HG03442 (cell line): Measurements from ENCODE around the gene PLXDC2.
A peak's percentile ranks its signal among the peaks of the same experiment; 100 is the strongest.

Experiments
- ATAC-seq: cut with Tn5 transposase; IDR thresholded peaks from one replicate; pipeline ENCODE4 v1.9.1; 2021; ENCODE audit warnings: mild to moderate bottlenecking, moderate library complexity; ENCODE audit not compliant: unreplicated experiment

PLXDC2 gene

GRCh38 chr10:19815731-19816410 is 361 bp upstream of the PLXDC2 start:
- no peak for ATAC-seq

GRCh38 chr10:19817231-19817933 is 1.1 kb downstream of the PLXDC2 start:
- no peak for ATAC-seq

GRCh38 chr10:19818876-19819275 is 2.6 kb downstream of the PLXDC2 start:
- no peak for ATAC-seq

GRCh38 chr10:19819419-19820033 is 3.3 kb downstream of the PLXDC2 start:
- peak; percentile 37 for ATAC-seq

- ATAC-seq = no peak
These were observed 8.4 kb downstream of the PLXDC2 start for GRCh38 chr10:19824381-19825342.

GRCh38 chr10:19825700-19826099 is 9.5 kb downstream of the PLXDC2 start:
- no peak for ATAC-seq

- no peak for ATAC-seq
These were observed 10.5 kb downstream of the PLXDC2 start for GRCh38 chr10:19826712-19827111.

GRCh38 chr10:19828278-19829049 is 12.2 kb downstream of the PLXDC2 start:
- no peak for ATAC-seq

- no peak for ATAC-seq
These were observed 16.5 kb downstream of the PLXDC2 start for GRCh38 chr10:19832699-19833098.

GRCh38 chr10:19833170-19833824 is 17.1 kb downstream of the PLXDC2 start:
- ATAC-seq = no peak

- ATAC-seq = no peak
These were observed 19.7 kb downstream of the PLXDC2 start for GRCh38 chr10:19835952-19836351.

- no peak for ATAC-seq
These were observed 22.9 kb downstream of the PLXDC2 start for GRCh38 chr10:19839090-19839489.

- no peak for ATAC-seq
These were observed 23.3 kb downstream of the PLXDC2 start for GRCh38 chr10:19839552-19839951.

- ATAC-seq = no peak
These were observed 24.5 kb downstream of the PLXDC2 start for GRCh38 chr10:19840776-19841175.

- ATAC-seq = no peak
These were observed 27.3 kb downstream of the PLXDC2 start for GRCh38 chr10:19843487-19843886.

- ATAC-seq = no peak
These were observed 29.5 kb downstream of the PLXDC2 start for GRCh38 chr10:19845503-19846368.

- ATAC-seq = no peak
These were observed 31.1 kb downstream of the PLXDC2 start for GRCh38 chr10:19847321-19847720.

- no peak for ATAC-seq
These were observed 32.2 kb downstream of the PLXDC2 start for GRCh38 chr10:19848226-19848985.
